NCI-H187 treated with DMSO at 0.1 percent for 48 hours (cell line): Measurements from ENCODE around the gene GOLT1B.

ENCODE experiments used
- DNase-seq: peaks from one replicate; lab custom pipeline; 2025; lab: John Stamatoyannopoulos, UW

GOLT1B gene

GRCh38 chr12:21566223-21566906 lies 64.8 kb downstream of the GOLT1B start:
- DNase-seq = no peak

- DNase-seq = no peak
Measured at GRCh38 chr12:21566907-21567394, 65.4 kb downstream of the GOLT1B start.
